Measurements from ENCODE around the gene RNASE7.

The RNASE7 gene

DNA sequence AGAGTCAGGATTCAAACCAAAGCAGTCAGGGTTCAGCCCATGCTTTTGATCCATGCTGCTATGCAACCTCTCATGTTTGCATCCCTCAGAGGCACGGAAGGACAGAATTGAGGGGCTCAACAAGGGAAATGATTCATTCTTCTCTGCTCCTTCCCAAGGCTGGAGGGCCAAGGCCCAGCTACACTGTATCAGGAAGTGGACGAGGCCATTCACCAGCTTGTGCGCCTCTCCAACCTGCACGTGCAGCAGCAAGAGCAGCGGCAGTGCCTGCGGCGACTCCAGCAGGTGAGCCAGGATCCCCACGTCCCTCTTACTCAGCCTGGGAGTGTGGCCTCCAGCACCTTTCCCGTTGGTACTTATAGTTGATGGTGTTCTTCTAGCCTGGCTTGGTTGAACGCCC is 36.6 kb downstream of the RNASE7 start:
- TF ChIP-seq, protein P1, sequence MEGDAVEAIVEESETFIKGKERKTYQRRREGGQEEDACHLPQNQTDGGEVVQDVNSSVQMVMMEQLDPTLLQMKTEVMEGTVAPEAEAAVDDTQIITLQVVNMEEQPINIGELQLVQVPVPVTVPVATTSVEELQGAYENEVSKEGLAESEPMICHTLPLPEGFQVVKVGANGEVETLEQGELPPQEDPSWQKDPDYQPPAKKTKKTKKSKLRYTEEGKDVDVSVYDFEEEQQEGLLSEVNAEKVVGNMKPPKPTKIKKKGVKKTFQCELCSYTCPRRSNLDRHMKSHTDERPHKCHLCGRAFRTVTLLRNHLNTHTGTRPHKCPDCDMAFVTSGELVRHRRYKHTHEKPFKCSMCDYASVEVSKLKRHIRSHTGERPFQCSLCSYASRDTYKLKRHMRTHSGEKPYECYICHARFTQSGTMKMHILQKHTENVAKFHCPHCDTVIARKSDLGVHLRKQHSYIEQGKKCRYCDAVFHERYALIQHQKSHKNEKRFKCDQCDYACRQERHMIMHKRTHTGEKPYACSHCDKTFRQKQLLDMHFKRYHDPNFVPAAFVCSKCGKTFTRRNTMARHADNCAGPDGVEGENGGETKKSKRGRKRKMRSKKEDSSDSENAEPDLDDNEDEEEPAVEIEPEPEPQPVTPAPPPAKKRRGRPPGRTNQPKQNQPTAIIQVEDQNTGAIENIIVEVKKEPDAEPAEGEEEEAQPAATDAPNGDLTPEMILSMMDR (IDR thresholded peaks at IDR 0.05; ENCODE audit: unreplicated experiment in 3 of 3) = no peak

DNA sequence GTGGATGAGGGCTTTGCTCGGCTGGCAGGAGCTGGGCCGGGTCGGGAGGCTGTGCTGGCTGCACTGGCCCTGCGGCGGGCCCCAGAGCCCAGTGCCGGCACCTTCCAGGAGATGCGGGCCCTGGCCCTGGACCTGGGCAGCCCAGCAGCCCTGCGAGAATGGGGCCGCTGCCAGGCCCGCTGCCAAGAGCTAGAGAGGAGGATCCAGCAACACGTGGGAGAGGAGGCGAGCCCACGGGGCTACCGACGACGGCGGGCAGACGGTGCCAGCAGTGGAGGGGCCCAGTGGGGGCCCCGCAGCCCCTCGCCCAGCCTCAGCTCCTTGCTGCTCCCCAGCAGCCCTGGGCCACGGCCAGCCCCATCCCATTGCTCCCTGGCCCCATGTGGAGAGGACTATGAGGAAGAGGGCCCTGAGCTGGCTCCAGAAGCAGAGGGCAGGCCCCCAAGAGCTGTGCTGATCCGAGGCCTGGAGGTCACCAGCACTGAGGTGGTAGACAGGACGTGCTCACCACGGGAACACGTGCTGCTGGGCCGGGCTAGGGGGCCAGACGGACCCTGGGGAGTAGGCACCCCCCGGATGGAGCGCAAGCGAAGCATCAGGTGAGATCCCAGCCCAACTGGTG is 39.5 kb downstream of the RNASE7 start:
- Mint-ChIP-seq H3K9me3 (no peaks in the 10 kb centered on the region), H3K27ac (no peak overlapping the region), H3K27me3 (ENCODE audit: low read depth) (no peaks in the 10 kb centered on the region), H3K4me1 (peaks cover 3% of the 10 kb centered on the region), H3K36me3 (ENCODE audit: low read depth) (peaks cover 78% of the 10 kb centered on the region), H3K4me3 (no peak overlapping the region)
- TF ChIP-seq, protein P1 (IDR thresholded peaks at IDR 0.05; ENCODE audit: unreplicated experiment in 3 of 3) = no peak

More for the DNA sequence above, 36.6 kb downstream of the RNASE7 start:
- peaks cover 7% of the 10 kb centered on the region for H3K4me1 Mint-ChIP-seq
- H3K27me3 Mint-ChIP-seq (ENCODE audit: low read depth) = no peaks in the 10 kb centered on the region
- no peaks in the 10 kb centered on the region for H3K9me3 Mint-ChIP-seq
- no peak overlapping the region for H3K27ac Mint-ChIP-seq
- no peak overlapping the region for H3K4me3 Mint-ChIP-seq
- peaks cover 78% of the 10 kb centered on the region for H3K36me3 Mint-ChIP-seq (ENCODE audit: low read depth)

DNA sequence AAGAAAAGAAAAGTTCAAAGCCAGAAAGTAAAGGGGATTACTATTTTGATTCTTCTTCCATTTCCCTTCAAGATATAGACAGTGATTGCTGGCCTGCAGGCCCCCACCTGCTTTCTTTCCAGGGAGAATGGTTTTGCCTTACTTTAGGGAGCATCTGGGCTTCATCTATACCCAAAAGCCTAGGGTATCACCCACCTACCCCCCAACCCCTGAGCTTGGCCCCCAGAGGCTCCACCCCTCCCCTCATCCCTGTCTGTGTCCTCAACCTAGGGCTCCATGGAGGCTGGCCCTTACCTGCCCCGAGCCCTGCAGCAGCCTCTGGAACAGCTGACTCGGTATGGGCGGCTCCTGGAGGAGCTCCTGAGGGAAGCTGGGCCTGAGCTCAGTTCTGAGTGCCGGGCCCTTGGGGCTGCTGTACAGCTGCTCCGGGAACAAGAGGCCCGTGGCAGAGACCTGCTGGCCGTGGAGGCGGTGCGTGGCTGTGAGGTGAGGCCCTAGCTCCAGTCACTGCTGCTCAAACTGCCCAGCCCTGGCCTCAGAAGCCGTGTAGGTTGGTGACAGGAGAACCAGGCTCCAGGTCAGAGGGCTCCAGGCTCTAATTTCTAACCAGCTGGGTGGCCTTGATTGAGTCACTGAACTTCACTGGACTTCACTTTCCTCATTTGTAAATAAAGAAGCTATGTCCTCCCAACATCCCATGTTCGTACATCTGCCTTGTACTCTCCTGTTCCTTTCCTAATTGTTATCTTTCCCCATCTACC is 41.6 kb downstream of the RNASE7 start:
- Mint-ChIP-seq H3K36me3 (ENCODE audit: low read depth) (peaks cover 78% of the 10 kb centered on the region), H3K27me3 (ENCODE audit: low read depth) (no peaks in the 10 kb centered on the region), H3K4me3 (no peak overlapping the region), H3K4me1 (peaks cover 5% of the 10 kb centered on the region), H3K27ac (no peak overlapping the region), H3K9me3 (no peaks in the 10 kb centered on the region)
- TF ChIP-seq, protein P1 (IDR thresholded peaks at IDR 0.05; ENCODE audit: unreplicated experiment in 3 of 3) = no peak

DNA sequence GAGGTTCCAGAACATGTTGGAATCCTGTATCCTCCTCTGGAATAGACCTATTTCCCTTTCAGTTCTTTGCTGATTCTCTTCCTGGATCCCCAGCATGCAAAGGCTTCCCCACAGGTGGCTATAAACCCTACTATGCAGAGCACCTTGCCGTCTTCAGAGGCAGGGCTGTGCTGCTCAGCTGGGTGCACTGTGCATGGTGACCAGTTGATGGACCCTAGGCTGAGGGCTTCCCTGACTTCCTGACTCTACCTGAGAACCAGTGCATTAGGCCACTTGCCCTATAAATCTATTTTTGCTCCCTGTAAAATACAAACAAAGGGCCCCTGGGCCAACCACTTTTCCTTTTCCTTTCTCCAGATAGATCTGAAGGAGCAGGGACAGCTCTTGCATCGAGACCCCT is 42.2 kb downstream of the RNASE7 start:
- H3K9me3 Mint-ChIP-seq = no peaks in the 10 kb centered on the region
- no peak overlapping the region for H3K4me3 Mint-ChIP-seq
- TF ChIP-seq, protein P1 (IDR thresholded peaks at IDR 0.05; ENCODE audit: unreplicated experiment in 3 of 3) = no peak
- peaks cover 5% of the 10 kb centered on the region for H3K4me1 Mint-ChIP-seq
- no peak overlapping the region for H3K27ac Mint-ChIP-seq
- no peaks in the 10 kb centered on the region for H3K27me3 Mint-ChIP-seq (ENCODE audit: low read depth)
- peaks cover 78% of the 10 kb centered on the region for H3K36me3 Mint-ChIP-seq (ENCODE audit: low read depth)

DNA sequence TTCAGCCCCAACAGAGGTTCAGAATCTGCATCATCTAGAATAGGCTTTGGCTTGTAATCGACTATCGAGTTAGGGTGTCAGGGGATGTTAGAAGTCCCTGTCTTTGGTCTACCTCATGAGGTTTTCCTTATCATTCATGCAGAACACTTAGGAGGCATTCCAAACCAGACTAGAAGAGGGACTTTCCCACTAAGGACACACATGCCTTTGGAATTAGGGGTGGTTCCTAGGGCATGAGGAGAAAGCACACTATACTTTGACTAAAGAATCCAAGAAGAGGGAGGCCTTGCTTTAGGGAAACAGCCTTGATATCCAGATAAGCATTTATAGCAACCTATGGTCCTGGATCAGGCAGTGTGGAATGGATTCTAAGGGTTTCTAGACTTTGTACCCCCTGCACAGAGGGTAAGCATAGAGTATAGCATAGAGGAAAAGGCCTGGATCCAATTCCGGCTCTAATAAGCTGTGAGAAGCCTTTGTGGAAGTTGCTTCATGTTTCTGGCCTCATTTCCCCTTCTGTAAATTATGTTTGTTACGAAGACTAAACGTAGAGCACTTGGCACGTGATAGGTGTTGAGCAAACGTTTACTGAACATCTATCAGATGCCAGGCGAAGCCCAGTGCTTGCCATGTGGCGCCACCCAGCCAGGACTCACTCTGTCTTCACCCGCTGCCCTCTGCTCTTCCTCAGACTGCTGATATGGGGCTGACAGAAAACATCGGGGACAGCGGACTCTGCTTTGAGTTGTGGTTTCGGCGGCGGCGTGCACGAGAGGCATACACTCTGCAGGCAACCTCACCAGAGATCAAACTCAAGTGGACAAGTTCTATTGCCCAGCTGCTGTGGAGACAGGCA is 43.1 kb downstream of the RNASE7 start:
- H3K27me3 Mint-ChIP-seq (ENCODE audit: low read depth) = no peaks in the 10 kb centered on the region
- H3K4me3 Mint-ChIP-seq = no peak overlapping the region
- H3K36me3 Mint-ChIP-seq (ENCODE audit: low read depth) = peaks cover 78% of the 10 kb centered on the region
- TF ChIP-seq, protein P1 (IDR thresholded peaks at IDR 0.05; ENCODE audit: unreplicated experiment in 3 of 3) = no peak
- peaks cover 5% of the 10 kb centered on the region for H3K4me1 Mint-ChIP-seq
- peak overlapping the region; percentile 16 to 42 (median 22) for H3K27ac Mint-ChIP-seq
- H3K9me3 Mint-ChIP-seq = no peaks in the 10 kb centered on the region
